Cardiac fibroblast (primary cell): ENCODE data around the gene UBE4A.

ENCODE experiments used
- DNase-seq, 2 donors: peaks; one replicate each; pipeline versions ENCODE4 v3.0.0 to v3.0.0-alpha.2; 2010; ENCODE audit warnings: low read depth in 2 of 2
- H3K4me3 ChIP-seq, 2 donors: replicated peaks in 1 of 2; 1 replicate in 1 of 2; 2 replicates in 1 of 2; pipeline ENCODE4 v1.5.1; 2011; ENCODE audit warnings: low read depth in 2 of 2, low read length in 2 of 2, mild to moderate bottlenecking in 2 of 2, moderate library complexity in 1 of 2
- TF ChIP-seq, protein P1 (sequence below): IDR thresholded peaks from one replicate; pipeline ENCODE4 v1.5.1; 2011; ENCODE audit warnings: low read depth, mild to moderate bottlenecking, low read length, inconsistent platforms

Gene UBE4A

DNA sequence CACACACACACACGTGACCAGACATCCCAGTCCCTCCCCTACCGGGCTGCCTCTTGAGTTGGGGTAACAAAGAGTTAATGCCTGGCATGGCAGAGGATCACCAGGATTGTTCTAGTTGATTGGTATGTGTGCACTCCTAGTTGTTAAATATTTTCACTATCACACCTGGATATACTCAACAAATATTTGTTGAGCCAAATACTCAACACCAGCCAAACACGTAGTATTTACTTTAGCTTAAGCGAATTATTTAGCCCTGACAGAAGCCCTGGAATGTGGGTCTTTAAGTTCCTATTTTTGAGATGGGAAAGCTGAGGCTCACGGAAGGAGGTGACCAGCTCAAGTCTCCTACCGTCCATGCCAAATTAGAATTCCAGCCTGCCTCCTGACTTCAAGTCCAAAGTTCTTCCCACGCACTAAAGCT lies 44.4 kb upstream of the UBE4A start:
- no peak for DNase-seq
- no peak overlapping the region for H3K4me3 ChIP-seq
- TF ChIP-seq, protein P1, sequence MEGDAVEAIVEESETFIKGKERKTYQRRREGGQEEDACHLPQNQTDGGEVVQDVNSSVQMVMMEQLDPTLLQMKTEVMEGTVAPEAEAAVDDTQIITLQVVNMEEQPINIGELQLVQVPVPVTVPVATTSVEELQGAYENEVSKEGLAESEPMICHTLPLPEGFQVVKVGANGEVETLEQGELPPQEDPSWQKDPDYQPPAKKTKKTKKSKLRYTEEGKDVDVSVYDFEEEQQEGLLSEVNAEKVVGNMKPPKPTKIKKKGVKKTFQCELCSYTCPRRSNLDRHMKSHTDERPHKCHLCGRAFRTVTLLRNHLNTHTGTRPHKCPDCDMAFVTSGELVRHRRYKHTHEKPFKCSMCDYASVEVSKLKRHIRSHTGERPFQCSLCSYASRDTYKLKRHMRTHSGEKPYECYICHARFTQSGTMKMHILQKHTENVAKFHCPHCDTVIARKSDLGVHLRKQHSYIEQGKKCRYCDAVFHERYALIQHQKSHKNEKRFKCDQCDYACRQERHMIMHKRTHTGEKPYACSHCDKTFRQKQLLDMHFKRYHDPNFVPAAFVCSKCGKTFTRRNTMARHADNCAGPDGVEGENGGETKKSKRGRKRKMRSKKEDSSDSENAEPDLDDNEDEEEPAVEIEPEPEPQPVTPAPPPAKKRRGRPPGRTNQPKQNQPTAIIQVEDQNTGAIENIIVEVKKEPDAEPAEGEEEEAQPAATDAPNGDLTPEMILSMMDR: no peak

DNA sequence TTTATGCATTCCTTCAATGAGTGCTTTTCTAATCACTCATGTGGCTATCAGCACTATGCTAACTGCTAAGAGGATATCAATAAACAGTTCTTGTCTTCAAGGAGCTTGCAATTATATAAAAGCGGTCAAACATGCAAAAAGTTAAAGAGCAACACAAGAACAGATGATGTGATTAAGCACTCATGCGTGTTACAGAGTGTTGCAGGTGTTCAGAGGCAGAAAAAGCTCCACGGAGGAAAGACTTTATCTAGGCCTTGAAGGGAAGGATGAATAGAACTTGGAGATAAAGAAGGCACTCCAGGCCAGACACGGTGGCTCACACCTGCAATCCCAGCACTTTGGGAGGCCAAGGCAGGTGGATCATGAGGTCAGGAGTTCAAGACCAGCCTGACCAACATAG lies 41.3 kb upstream of the UBE4A start:
- TF ChIP-seq, protein P1: no peak
- H3K4me3 ChIP-seq: no peak overlapping the region
- no peak for DNase-seq

DNA sequence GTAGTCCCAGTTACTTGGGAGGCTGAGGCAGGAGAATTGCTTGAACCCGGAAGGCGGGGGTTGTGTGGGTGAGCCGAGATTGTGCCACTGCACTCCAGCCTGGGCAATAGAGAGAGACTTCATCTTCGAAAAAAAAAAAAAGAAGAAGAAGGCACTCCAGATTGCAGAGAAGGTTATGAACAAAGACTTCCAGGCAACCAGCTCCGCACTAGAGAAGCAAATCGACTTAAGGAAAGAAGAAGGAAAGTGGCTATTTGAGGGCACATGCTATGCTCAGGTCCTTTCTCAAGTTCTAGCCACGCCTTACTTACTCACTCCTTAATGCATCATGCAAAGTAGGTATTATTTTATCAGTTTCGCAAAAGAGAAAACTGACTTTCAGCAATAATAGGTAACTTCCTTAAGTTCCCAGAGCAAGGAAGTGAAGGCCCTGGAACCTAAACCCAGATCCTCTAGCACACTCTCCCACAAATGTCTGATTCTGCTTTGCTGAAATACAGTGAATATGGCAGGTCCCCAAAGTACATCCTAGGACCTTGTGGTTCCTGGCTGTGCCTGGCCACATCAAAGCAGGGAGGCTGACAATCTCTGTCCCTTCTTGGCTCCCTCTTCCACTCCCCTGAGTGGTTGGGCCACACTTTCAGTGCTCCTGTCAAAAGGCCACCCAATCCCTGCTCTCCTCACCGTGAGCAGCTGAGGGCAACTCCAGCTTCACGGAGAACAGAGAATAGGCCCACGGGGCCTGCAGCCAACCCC lies 40.6 kb upstream of the UBE4A start:
- TF ChIP-seq, protein P1: no peak
- H3K4me3 ChIP-seq: no peak overlapping the region
- DNase-seq: no peak

DNA sequence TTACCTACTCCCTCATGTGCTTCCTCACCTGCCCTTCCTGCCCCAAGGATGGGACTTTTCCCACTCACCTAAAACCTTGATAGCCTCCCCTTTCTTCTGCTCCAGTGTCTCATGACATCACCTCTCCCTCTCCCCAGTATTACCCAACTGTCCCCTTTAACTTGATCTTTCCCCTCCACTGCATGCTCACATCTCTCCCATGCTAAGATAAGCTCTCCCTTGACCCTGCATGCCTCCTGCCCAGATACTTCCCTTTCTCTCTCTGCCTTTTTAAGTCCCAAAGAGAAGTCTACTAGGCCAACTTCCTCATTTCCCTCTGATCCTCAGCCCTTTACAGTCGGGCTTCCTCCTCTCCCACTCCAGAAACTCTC lies 40.1 kb upstream of the UBE4A start:
- TF ChIP-seq, protein P1: no peak
- no peak for DNase-seq
- no peak overlapping the region for H3K4me3 ChIP-seq

DNA sequence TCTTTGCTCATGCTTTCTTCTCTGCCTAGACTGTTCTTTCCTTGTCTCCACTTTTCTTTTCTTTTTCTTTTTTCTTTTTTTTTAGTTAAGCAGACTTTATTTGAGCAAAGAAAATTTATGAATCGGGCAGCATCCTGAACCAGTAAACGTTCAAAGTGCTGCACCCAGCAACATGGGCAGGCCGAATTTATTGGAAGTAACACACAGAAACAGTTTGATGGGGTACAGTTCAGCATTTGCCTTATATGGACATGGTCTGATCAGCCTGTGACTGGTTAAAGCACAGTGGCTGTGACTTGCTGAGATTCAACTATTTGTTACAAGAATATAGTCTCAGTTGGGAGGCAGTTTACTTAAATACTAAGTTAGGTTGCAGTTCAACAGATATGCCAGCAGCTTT lies 38.9 kb upstream of the UBE4A start:
- DNase-seq: no peak
- H3K4me3 ChIP-seq: no peak overlapping the region
- TF ChIP-seq, protein P1: no peak

DNA sequence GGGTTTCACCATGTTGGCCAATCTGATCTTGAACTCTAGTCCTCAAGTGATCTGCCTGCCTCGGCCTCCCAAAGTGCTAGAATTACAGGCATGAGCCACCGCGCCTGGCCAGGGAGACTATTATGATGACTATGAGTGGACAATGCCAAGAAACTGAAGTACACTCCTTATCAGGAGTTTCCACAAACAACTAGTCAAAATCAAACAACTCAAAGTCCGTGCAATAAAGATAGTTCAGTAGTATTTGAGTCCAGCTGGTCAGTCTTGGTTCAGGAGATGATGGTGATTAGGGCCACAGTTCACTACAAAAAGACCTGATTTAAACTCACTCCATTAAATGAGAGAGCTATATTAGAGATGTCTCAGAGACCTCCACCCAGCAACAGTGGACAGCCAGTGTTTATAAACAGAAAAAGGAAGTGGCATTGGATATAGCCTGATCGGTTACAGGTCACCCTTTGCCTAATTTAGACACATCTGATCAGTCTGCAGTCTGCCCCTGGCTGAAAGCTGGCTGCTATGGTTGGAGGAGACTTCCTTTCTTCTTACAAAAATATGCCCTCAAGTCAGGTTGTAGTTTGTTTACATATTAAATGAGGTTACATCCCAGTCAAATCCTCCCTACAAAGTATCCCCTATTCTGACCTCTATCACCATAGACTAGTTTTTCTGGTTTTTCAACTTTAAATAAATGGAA lies 37.9 kb upstream of the UBE4A start:
- TF ChIP-seq, protein P1: no peak
- no peak for DNase-seq

More for the DNA sequence above, 37.9 kb upstream of the UBE4A start:
- no peak overlapping the region for H3K4me3 ChIP-seq
